Brain microvascular endothelial cell (primary cell): ENCODE results near the gene CACNA1D.

Source experiments
- DNase-seq: peaks from one replicate; pipeline ENCODE4 v3.0.0-alpha.2; 2020
- H3K27ac ChIP-seq: fragments of 250-450 bp; sonication (Bioruptor Pico); 2 replicates; pipeline ENCODE4 v1.5.1; 2020; ENCODE audit warnings: mild to moderate bottlenecking, moderate library complexity
- H3K27me3 ChIP-seq: fragments of 250-450 bp; sonication (Bioruptor Pico); replicated peaks from 2 replicates; pipeline ENCODE4 v1.5.1; 2020; ENCODE audit warnings: mild to moderate bottlenecking
- H3K36me3 ChIP-seq: fragments of 250-450 bp; sonication (Bioruptor Pico); replicated peaks from 2 replicates; pipeline ENCODE4 v1.5.1; 2020; ENCODE audit warnings: mild to moderate bottlenecking
- H3K4me3 ChIP-seq: 2 replicates; pipeline ENCODE4 v1.5.1; 2011; ENCODE audit warnings: low read depth, mild to moderate bottlenecking, control low read depth, low read length, moderate library complexity
- CTCF ChIP-seq: IDR thresholded peaks from 2 replicates; pipeline ENCODE4 v1.5.1; 2011; ENCODE audit warnings: low read depth, mild to moderate bottlenecking, moderate library complexity, low read length, control low read depth, inconsistent platforms; ENCODE audit errors: missing control alignments
- in situ Hi-C: cut with HindIII; loops from 2 replicates; pipeline ENCODE4 v1.10.0; 2017; ENCODE audit warnings: low sequenced_read_pairs, low pct_ligation_motif_present

Gene CACNA1D

GRCh38 chr3:53824795-53825194, 330.4 kb downstream of the CACNA1D start:
- in situ Hi-C loops, result no loop called here
- DNase-seq, result no peak
- no peaks in the 10 kb centered on the region for H3K36me3 ChIP-seq
- no peak overlapping the region for H3K4me3 ChIP-seq
- H3K27me3 ChIP-seq, result no peaks in the 10 kb centered on the region
- H3K27ac ChIP-seq, result no peak overlapping the region
- no peak for TF ChIP-seq CTCF

GRCh38 chr3:53826048-53826447, 331.6 kb downstream of the CACNA1D start:
- in situ Hi-C loops, result no loop called here
- Histone ChIP-seq H3K36me3 (no peaks in the 10 kb centered on the region), H3K4me3 (no peak overlapping the region), H3K27me3 (no peaks in the 10 kb centered on the region), H3K27ac (no peak overlapping the region)
- TF ChIP-seq CTCF, result no peak
- no peak for DNase-seq

- in situ Hi-C loops, result no loop called here
- H3K27me3 ChIP-seq, result no peaks in the 10 kb centered on the region
These were observed 334.2 kb downstream of the CACNA1D start for GRCh38 chr3:53828581-53828980.

GRCh38 chr3:53829605-53830004, 335.2 kb downstream of the CACNA1D start:
- H3K27me3 ChIP-seq, result no peaks in the 10 kb centered on the region
- TF ChIP-seq CTCF, result no peak
- no peaks in the 10 kb centered on the region for H3K36me3 ChIP-seq
- no peak for DNase-seq
- no peak overlapping the region for H3K27ac ChIP-seq
- in situ Hi-C loops, result no loop called here
- H3K4me3 ChIP-seq, result no peak overlapping the region

More at GRCh38 chr3:53828581-53828980, 334.2 kb downstream of the CACNA1D start:
- Histone ChIP-seq H3K27ac (no peak overlapping the region), H3K36me3 (no peaks in the 10 kb centered on the region), H3K4me3 (no peak overlapping the region)
- TF ChIP-seq CTCF, result no peak
- DNase-seq, result no peak

- H3K27ac ChIP-seq, result no peak overlapping the region
- H3K27me3 ChIP-seq, result no peaks in the 10 kb centered on the region
- DNase-seq, result no peak
- TF ChIP-seq CTCF, result no peak
- in situ Hi-C loops, result no loop called here
- no peaks in the 10 kb centered on the region for H3K36me3 ChIP-seq
- H3K4me3 ChIP-seq, result no peak overlapping the region
These were observed 336.5 kb downstream of the CACNA1D start for GRCh38 chr3:53830944-53831343.

- Histone ChIP-seq H3K27me3 (no peaks in the 10 kb centered on the region), H3K4me3 (no peak overlapping the region), H3K36me3 (no peaks in the 10 kb centered on the region), H3K27ac (no peak overlapping the region)
- no peak for TF ChIP-seq CTCF
- in situ Hi-C loops, result no loop called here
- DNase-seq, result no peak
These were observed 338.7 kb downstream of the CACNA1D start for GRCh38 chr3:53833053-53833645.
